ENCODE measurements around the gene TRIM28.

GRCh38 chr19:58550362-58551122, 6.7 kb downstream of the TRIM28 start:
- TF ChIP-seq, protein P1, sequence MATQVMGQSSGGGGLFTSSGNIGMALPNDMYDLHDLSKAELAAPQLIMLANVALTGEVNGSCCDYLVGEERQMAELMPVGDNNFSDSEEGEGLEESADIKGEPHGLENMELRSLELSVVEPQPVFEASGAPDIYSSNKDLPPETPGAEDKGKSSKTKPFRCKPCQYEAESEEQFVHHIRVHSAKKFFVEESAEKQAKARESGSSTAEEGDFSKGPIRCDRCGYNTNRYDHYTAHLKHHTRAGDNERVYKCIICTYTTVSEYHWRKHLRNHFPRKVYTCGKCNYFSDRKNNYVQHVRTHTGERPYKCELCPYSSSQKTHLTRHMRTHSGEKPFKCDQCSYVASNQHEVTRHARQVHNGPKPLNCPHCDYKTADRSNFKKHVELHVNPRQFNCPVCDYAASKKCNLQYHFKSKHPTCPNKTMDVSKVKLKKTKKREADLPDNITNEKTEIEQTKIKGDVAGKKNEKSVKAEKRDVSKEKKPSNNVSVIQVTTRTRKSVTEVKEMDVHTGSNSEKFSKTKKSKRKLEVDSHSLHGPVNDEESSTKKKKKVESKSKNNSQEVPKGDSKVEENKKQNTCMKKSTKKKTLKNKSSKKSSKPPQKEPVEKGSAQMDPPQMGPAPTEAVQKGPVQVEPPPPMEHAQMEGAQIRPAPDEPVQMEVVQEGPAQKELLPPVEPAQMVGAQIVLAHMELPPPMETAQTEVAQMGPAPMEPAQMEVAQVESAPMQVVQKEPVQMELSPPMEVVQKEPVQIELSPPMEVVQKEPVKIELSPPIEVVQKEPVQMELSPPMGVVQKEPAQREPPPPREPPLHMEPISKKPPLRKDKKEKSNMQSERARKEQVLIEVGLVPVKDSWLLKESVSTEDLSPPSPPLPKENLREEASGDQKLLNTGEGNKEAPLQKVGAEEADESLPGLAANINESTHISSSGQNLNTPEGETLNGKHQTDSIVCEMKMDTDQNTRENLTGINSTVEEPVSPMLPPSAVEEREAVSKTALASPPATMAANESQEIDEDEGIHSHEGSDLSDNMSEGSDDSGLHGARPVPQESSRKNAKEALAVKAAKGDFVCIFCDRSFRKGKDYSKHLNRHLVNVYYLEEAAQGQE (IDR thresholded peaks at IDR 0.05; ENCODE audit: insufficient read depth in 1 of 2, low read depth in 2 of 2, low read length in 2 of 2): no peak
- TF ChIP-seq SIN3A (IDR thresholded peaks at IDR 0.05; ENCODE audit: borderline replicate concordance, insufficient read depth, low read length) (no peak), POLR2AphosphoS5 (IDR thresholded peaks at IDR 0.05; ENCODE audit: low read depth, low read length) (no peak; the same call in 1 of the 2 replicates), FOXP2 (optimal IDR thresholded peaks at IDR 0.05; ENCODE audit: borderline replicate concordance, extremely low read depth, extremely low read length, insufficient read depth) (no peak)

All from PFSK-1 (cell line).